OCI-LY3 (cell line): ENCODE data around the gene EDEM2.
"Not testable (repeated sequence)": the region's sequence is repeated elsewhere in the genome, so short reads cannot be mapped to it uniquely, and the experiment has no call there.

ENCODE experiments used
- H2AFZ ChIP-seq: fragments of 200-600, 300-600 bp; shearing (Covaris generic); 2 replicates; pipeline ENCODE4 v1.6.0; 2014; ENCODE audit warnings: antibody characterized with exemption, low read depth, low read length
- H3K27ac ChIP-seq: fragments of 200-600, 300-600 bp; sonication (generic); 2 replicates; pipeline ENCODE4 v1.5.1; 2014; ENCODE audit warnings: mild to moderate bottlenecking, low read length, moderate library complexity, mixed read lengths
- H3K27me3 ChIP-seq: fragments of 200-600, 300-600 bp; sonication (generic); 2 replicates; pipeline ENCODE4 v1.6.1; 2014; ENCODE audit warnings: low read depth, low read length, mixed read lengths
- H3K36me3 ChIP-seq: fragments of 200-600, 300-600 bp; sonication (generic); replicated peaks from 2 replicates; pipeline ENCODE3; 2014; ENCODE audit warnings: low read depth, low read length, mixed read lengths
- H3K4me1 ChIP-seq: fragments of 300-600, 200-600 bp; sonication (generic); 2 replicates; pipeline ENCODE4 v1.6.1; 2014; ENCODE audit warnings: low read length, mixed read lengths
- H3K4me2 ChIP-seq: fragments of 200-600, 300-600 bp; sonication (generic); 2 replicates; pipeline ENCODE4 v1.6.1; 2014; ENCODE audit warnings: low read length, mixed read lengths
- H3K4me3 ChIP-seq: fragments of 300-600, 200-600 bp; sonication (generic); 2 replicates; pipeline ENCODE4 v1.5.1; 2014; ENCODE audit warnings: antibody characterized with exemption, mild to moderate bottlenecking, low read length, moderate library complexity
- H3K79me2 ChIP-seq: fragments of 300-600, 200-600 bp; shearing (Covaris generic); 2 replicates; pipeline ENCODE4 v1.6.1; 2014; ENCODE audit warnings: mild to moderate bottlenecking, low read length, mixed read lengths
- H3K9ac ChIP-seq: fragments of 300-600, 200-600 bp; shearing (Covaris generic); 2 replicates; pipeline ENCODE4 v1.6.0; 2014; ENCODE audit warnings: mild to moderate bottlenecking, low read length, moderate library complexity
- H3K9me3 ChIP-seq: fragments of 200-600, 300-600 bp; shearing (Covaris generic); 2 replicates; pipeline ENCODE4 v1.6.1; 2014; ENCODE audit warnings: low read length, mixed read lengths; ENCODE audit not compliant: insufficient read depth
- H4K20me1 ChIP-seq: fragments of 200-600, 300-600 bp; sonication (generic); 2 replicates; pipeline ENCODE4 v1.6.1; 2016; ENCODE audit warnings: low read length, mixed read lengths; ENCODE audit not compliant: insufficient read depth
- CTCF ChIP-seq: fragments of 200-600, 300-600 bp; sonication (generic); IDR thresholded peaks from 2 replicates; pipeline ENCODE4 v1.5.1; 2014; ENCODE audit warnings: antibody characterized with exemption, low read length, low read depth
- EZH2phosphoT487 ChIP-seq: fragments of 200-600 bp; shearing (Covaris generic); IDR thresholded peaks from 2 replicates; pipeline ENCODE4 v1.6.1; 2018; ENCODE audit warnings: antibody characterized with exemption, mixed run types, low read depth

EDEM2 gene

GRCh38 chr20:35079472-35080347 is 67.4 kb downstream of the EDEM2 start:
- TF ChIP-seq EZH2phosphoT487 (no peak), CTCF (no peak)

GRCh38 chr20:35077872-35078271 is 69.3 kb downstream of the EDEM2 start:
- H3K9ac ChIP-seq: no peak overlapping the region
- no peak for TF ChIP-seq CTCF
- no peak for TF ChIP-seq EZH2phosphoT487
- H2AFZ ChIP-seq: no peak overlapping the region

More at GRCh38 chr20:35079472-35080347, 67.4 kb downstream of the EDEM2 start:
- no peaks in the 10 kb centered on the region for H3K4me1 ChIP-seq
- no peak overlapping the region for H3K27ac ChIP-seq
- H3K9ac ChIP-seq: no peak overlapping the region
- H3K79me2 ChIP-seq: peaks cover 56% of the 10 kb centered on the region
- no peaks in the 10 kb centered on the region for H3K9me3 ChIP-seq
- H2AFZ ChIP-seq: no peak overlapping the region
- H3K4me2 ChIP-seq: no peak overlapping the region
- H3K27me3 ChIP-seq: no peaks in the 10 kb centered on the region
- H3K36me3 ChIP-seq: peaks cover 14% of the 10 kb centered on the region
- H4K20me1 ChIP-seq: peaks cover 27% of the 10 kb centered on the region; the same call in 1 of the 2 replicates
- no peak overlapping the region for H3K4me3 ChIP-seq

GRCh38 chr20:35077341-35077740 is 69.8 kb downstream of the EDEM2 start:
- H3K4me1 ChIP-seq: no peaks in the 10 kb centered on the region
- no peak overlapping the region for H3K9ac ChIP-seq
- H3K4me3 ChIP-seq: no peak overlapping the region
- H3K79me2 ChIP-seq: peaks cover 37% of the 10 kb centered on the region
- H3K36me3 ChIP-seq: peaks cover 14% of the 10 kb centered on the region
- H3K9me3 ChIP-seq: no peaks in the 10 kb centered on the region
- no peaks in the 10 kb centered on the region for H3K27me3 ChIP-seq
- no peak overlapping the region for H2AFZ ChIP-seq
- no peak overlapping the region for H3K4me2 ChIP-seq
- no peak for TF ChIP-seq CTCF
- TF ChIP-seq EZH2phosphoT487: no peak
- H4K20me1 ChIP-seq: peaks cover 23% of the 10 kb centered on the region; the same call in 1 of the 2 replicates
- H3K27ac ChIP-seq: no peak overlapping the region

More at GRCh38 chr20:35077872-35078271, 69.3 kb downstream of the EDEM2 start:
- Histone ChIP-seq H3K9me3 (no peaks in the 10 kb centered on the region), H4K20me1 (peaks cover 26% of the 10 kb centered on the region; the same call in 1 of the 2 replicates), H3K27me3 (no peaks in the 10 kb centered on the region), H3K4me2 (no peak overlapping the region), H3K4me3 (no peak overlapping the region), H3K27ac (no peak overlapping the region), H3K36me3 (peaks cover 14% of the 10 kb centered on the region), H3K79me2 (peaks cover 42% of the 10 kb centered on the region), H3K4me1 (no peaks in the 10 kb centered on the region)

- not testable (repeated sequence) for H3K4me3 ChIP-seq, H2AFZ ChIP-seq, H4K20me1 ChIP-seq, H3K27me3 ChIP-seq, H3K27ac ChIP-seq, H3K9me3 ChIP-seq, H3K9ac ChIP-seq, H3K4me2 ChIP-seq
- peaks cover 32% of the 10 kb centered on the region for H3K4me1 ChIP-seq
- H3K79me2 ChIP-seq: peaks cover 26% of the 10 kb centered on the region
- peaks cover 11% of the 10 kb centered on the region for H3K36me3 ChIP-seq
Observed at GRCh38 chr20:35071436-35072153, 75.5 kb downstream of the EDEM2 start.
